Forelimb muscle (tissue), 1 donor: ENCODE data around the gene COL18A1. TPM values are rescaled to one million over a fixed set of nuclear protein-coding genes. Genes with fewer than 3 reads are reported as not detected.

Source experiments
- DNase-seq: peaks from one replicate; pipeline ENCODE4 v3.0.0-alpha.2; 2013; ENCODE audit warnings: low read depth
- polyA plus RNA-seq: library from polyadenylated mRNA; unstranded; fragments of 120-200 nt; gene quantifications from one replicate; pipeline ENCODE4 v1.2.1, GENCODE V29; 2013; ENCODE audit not compliant: insufficient read length

COL18A1 gene
- polyA plus RNA-seq, 1 donor = 73.4 TPM

GRCh38 chr21:45383111-45383614, 21.8 kb upstream of the COL18A1 start:
- no peak for DNase-seq

DNA sequence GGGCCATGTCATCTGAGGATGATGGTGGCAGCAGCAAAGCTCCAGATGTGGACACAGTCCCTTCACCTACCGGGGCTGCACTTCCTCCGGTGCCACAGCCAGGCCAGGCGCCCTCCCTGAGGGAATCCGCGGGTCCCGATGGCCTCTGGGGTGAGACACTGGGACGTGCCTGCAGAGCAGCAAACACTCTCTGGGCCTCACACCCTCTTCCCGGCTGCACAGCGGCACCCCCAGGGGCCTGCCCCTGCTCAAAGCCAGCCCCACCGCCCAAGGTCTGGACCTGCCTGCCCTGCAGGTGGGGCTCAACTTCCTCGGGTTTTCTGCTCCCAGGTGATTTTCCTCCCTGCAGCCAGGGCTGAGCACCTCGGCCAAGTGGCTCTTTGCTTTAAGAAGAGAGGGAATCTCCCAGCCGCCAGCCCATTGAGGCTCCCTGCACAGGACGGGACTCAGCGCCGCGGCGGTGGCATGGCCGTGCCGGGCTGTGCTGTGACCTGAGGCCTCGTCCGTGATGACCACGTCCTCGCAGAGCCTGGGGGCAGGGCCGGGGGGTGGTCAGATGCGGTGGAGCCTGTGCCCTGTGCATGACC, 21.3 kb upstream of the COL18A1 start:
- DNase-seq = no peak

GRCh38 chr21:45384656-45385548, 20.1 kb upstream of the COL18A1 start:
- DNase-seq = no peak

DNA sequence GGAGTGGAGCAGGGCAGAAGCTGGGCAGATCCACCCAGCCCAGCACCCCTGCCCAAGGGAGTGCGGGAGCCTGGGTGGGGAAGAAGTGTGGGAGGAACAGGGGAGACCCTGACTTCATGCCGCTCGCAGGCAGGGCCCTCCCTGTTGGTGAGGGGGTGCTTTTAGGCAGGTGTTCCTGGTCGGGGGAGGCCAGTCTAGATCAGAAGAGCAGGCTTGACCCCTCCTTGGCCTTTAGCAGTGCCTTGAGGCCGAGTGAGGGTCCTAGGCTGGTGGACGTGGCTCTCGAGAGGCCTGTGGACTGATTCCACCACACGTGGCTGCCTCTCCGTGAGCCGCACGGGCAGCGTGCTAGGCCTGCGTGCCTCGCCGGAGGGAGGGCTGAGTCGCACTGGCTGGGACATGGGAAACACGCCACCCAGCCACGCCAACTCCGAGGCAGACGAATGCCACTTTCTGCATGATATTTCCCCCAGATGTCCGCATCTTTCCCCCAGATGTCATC, 19.4 kb upstream of the COL18A1 start:
- no peak for DNase-seq

- no peak for DNase-seq
These were observed 18.6 kb upstream of the COL18A1 start for GRCh38 chr21:45386336-45386727.

- DNase-seq = no peak
These were observed 18.1 kb upstream of the COL18A1 start for GRCh38 chr21:45386728-45387371.

- DNase-seq = no peak
These were observed 17.5 kb upstream of the COL18A1 start for GRCh38 chr21:45387506-45387905.

GRCh38 chr21:45388011-45388521, 16.9 kb upstream of the COL18A1 start:
- no peak for DNase-seq

- DNase-seq = no peak
These were observed 16.2 kb upstream of the COL18A1 start for GRCh38 chr21:45388611-45389296.

GRCh38 chr21:45390121-45390751, 14.7 kb upstream of the COL18A1 start:
- DNase-seq = no peak

- no peak for DNase-seq
These were observed 13.9 kb upstream of the COL18A1 start for GRCh38 chr21:45390831-45391742.

- DNase-seq = no peak
These were observed 13.0 kb upstream of the COL18A1 start for GRCh38 chr21:45391743-45392572.

DNA sequence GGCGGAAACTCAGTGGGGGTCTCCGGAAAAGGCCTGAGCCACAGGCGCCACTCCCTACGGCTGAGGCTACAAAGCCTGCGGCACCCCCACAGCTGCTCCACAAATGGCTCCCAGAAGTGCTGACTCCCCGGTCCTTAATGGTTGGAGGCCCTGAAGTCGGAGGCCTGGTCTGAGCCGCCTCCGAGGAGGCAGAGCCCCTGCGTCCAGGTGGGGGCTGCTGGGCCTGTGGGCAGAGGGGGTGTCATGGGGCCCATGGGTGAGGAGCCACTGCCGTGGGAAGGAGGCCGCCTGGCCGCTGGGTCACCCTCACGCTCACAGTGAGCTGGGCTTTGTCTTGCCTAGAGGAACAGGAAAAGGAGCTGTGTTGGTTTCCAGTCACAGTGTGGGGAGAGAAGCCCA, 12.4 kb upstream of the COL18A1 start:
- DNase-seq = no peak

DNA sequence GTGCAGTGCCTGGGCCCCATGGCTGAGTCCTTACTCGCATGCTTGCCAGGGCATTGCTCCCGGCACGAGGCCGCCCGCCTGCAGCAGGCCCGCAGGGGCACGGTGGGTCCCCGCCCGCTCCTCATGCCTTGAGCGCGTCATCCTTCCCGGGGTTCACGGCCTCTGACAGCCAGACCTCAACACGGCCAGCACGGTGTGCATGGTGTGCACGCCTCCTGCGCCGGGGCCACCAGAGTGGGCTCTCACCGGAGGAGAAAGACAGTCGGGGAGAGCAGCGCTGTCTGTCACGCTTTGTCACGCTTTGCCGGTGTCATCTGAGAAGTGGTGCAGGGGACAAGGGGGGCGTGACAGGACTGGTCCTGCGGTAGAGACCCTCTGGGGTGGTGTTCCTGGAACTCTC, 11.9 kb upstream of the COL18A1 start:
- DNase-seq = no peak

GRCh38 chr21:45393833-45394638, 10.9 kb upstream of the COL18A1 start:
- DNase-seq = no peak

GRCh38 chr21:45396620-45396995, 8.4 kb upstream of the COL18A1 start:
- no peak for DNase-seq

DNA sequence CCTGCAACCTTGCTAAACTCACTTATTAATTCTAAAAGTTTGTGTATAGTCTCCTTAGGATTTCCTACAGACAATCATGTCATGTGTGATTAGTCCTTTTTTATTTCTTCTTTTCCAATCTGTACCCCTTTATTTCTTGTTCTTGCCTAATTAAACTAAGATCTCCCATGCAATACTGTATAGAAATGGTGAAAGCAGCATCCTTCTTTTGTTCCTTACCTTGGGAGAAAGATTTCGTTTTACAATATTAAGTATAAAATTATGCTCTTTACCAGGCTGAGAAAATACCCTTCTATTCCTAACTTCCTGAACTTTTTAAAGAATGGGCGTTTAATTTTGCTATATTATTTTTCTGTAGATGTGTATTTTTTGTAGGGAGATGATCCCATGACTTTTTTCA, 7.6 kb upstream of the COL18A1 start:
- no peak for DNase-seq

GRCh38 chr21:45401054-45401518, 3.9 kb upstream of the COL18A1 start:
- DNase-seq = no peak
